HK-2 (cell line): ENCODE data around the gene HNRNPC.

Source experiments
- DNase-seq: peaks from one replicate; pipeline ENCODE4 v3.0.0-alpha.2; 2018; ENCODE audit not compliant: unreplicated experiment

Gene HNRNPC

GRCh38 chr14:21210023-21210422 lies 59.2 kb downstream of the HNRNPC start:
- DNase-seq, result no peak

GRCh38 chr14:21209185-21209584 lies 60.1 kb downstream of the HNRNPC start:
- DNase-seq, result no peak

- no peak for DNase-seq
Measured at GRCh38 chr14:21208554-21208953, 60.7 kb downstream of the HNRNPC start.

GRCh38 chr14:21206753-21207684 lies 62.2 kb downstream of the HNRNPC start:
- DNase-seq, result no peak

- no peak for DNase-seq
Measured at GRCh38 chr14:21205678-21206581, 63.3 kb downstream of the HNRNPC start.

- DNase-seq, result no peak
Measured at GRCh38 chr14:21205026-21205677, 64.1 kb downstream of the HNRNPC start.

- no peak for DNase-seq
Measured at GRCh38 chr14:21204167-21205025, 64.8 kb downstream of the HNRNPC start.

- no peak for DNase-seq
Measured at GRCh38 chr14:21203470-21204166, 65.6 kb downstream of the HNRNPC start.

GRCh38 chr14:21202463-21203358 lies 66.5 kb downstream of the HNRNPC start:
- DNase-seq, result no peak

- no peak for DNase-seq
Measured at GRCh38 chr14:21201732-21202462, 67.3 kb downstream of the HNRNPC start.

GRCh38 chr14:21200752-21201461 lies 68.3 kb downstream of the HNRNPC start:
- DNase-seq, result no peak

GRCh38 chr14:21199611-21200560 lies 69.4 kb downstream of the HNRNPC start:
- DNase-seq, result no peak

- DNase-seq, result no peak
Measured at GRCh38 chr14:21197418-21198205, 71.6 kb downstream of the HNRNPC start.

- no peak for DNase-seq
Measured at GRCh38 chr14:21194597-21194996, 74.6 kb downstream of the HNRNPC start.

- DNase-seq, result no peak
Measured at GRCh38 chr14:21192875-21193535, 76.2 kb downstream of the HNRNPC start.

GRCh38 chr14:21192447-21192822 lies 76.8 kb downstream of the HNRNPC start:
- no peak for DNase-seq
